Measurements from ENCODE around the gene CA10. TPM values are rescaled to one million over a fixed set of nuclear protein-coding genes. Genes with fewer than 3 reads are reported as not detected.

The CA10 gene
- total RNA-seq, 1 donor from 2014 or later: 1.3 TPM

DNA sequence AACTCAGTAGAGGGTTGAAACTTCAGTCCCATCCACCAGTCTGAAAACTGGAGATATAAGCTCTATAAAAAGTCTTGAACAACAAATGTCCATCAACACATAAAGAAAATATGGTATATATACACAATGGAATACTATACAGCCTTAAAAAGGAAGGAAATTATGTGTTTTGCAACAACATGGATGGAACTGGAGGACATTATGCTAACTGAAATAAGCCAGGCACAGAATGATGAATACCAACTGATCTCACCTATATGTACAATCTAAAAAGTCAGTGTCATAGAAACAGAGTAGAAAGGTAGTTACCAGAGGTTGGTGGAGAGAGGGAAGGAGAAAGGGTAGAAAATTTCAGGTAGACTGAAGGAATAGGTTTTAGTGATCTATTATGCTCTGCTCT lies 438.1 kb downstream of the CA10 start:
- Mint-ChIP-seq H3K4me3 (ENCODE audit: unreplicated experiment) (no peak overlapping the region), H3K4me1 (ENCODE audit: low read depth, unreplicated experiment) (no peaks in the 10 kb centered on the region), H3K9me3 (ENCODE audit: unreplicated experiment) (peaks cover 2% of the 10 kb centered on the region), H3K27me3 (ENCODE audit: unreplicated experiment) (peaks cover 1% of the 10 kb centered on the region), H3K27ac (ENCODE audit: unreplicated experiment) (no peak overlapping the region), H3K36me3 (ENCODE audit: unreplicated experiment) (no peaks in the 10 kb centered on the region)
- no peak for DNase-seq
- TF ChIP-seq, protein P1, sequence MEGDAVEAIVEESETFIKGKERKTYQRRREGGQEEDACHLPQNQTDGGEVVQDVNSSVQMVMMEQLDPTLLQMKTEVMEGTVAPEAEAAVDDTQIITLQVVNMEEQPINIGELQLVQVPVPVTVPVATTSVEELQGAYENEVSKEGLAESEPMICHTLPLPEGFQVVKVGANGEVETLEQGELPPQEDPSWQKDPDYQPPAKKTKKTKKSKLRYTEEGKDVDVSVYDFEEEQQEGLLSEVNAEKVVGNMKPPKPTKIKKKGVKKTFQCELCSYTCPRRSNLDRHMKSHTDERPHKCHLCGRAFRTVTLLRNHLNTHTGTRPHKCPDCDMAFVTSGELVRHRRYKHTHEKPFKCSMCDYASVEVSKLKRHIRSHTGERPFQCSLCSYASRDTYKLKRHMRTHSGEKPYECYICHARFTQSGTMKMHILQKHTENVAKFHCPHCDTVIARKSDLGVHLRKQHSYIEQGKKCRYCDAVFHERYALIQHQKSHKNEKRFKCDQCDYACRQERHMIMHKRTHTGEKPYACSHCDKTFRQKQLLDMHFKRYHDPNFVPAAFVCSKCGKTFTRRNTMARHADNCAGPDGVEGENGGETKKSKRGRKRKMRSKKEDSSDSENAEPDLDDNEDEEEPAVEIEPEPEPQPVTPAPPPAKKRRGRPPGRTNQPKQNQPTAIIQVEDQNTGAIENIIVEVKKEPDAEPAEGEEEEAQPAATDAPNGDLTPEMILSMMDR (IDR thresholded peaks at IDR 0.05; ENCODE audit: partially characterized antibody, unreplicated experiment): no peak

DNA sequence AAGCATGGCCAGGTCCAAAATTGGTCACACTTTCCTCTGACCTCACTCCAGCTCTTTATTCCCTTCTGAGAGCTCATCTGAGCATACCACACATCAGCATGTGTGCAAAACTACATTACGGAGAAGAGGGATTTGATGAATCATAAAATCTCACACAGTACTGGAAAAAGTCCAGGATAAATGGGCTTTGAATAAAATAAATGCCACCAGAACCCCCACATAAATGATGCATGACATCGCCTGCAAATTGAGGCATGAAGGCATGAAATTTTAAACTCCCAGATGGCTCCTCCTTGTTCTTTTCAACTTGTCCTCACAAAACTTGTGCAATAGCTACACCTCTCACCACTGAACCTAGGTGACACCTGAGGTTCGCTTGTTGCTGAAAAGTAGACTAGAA lies 439.5 kb downstream of the CA10 start:
- no peak for DNase-seq
- H3K27ac Mint-ChIP-seq (ENCODE audit: unreplicated experiment): no peak overlapping the region
- peaks cover 2% of the 10 kb centered on the region for H3K9me3 Mint-ChIP-seq (ENCODE audit: unreplicated experiment)
- no peaks in the 10 kb centered on the region for H3K36me3 Mint-ChIP-seq (ENCODE audit: unreplicated experiment)
- peaks cover 1% of the 10 kb centered on the region for H3K27me3 Mint-ChIP-seq (ENCODE audit: unreplicated experiment)
- H3K4me3 Mint-ChIP-seq (ENCODE audit: unreplicated experiment): no peak overlapping the region
- H3K4me1 Mint-ChIP-seq (ENCODE audit: low read depth, unreplicated experiment): no peaks in the 10 kb centered on the region
- TF ChIP-seq, protein P1 (IDR thresholded peaks at IDR 0.05; ENCODE audit: partially characterized antibody, unreplicated experiment): no peak

DNA sequence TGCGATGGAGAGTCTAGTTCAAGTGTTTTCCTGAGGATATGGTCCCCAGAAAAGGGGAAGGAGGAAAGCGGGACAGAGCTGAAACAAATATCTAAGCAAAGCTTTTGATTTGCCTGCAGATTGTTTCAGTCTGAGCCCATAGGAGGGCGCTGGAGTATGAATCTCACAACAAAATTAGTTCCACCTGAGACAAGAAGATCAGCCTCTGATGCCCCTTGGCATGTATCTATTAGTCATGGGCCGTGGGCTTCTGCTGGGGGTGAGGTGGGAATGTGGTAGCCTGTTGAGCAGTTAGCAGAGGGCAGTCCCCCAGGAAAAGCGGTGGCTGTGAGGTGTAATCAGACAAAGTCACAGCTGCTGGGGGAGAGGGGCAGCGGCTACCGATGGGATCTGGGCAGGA lies 446.9 kb downstream of the CA10 start:
- TF ChIP-seq, protein P1 (IDR thresholded peaks at IDR 0.05; ENCODE audit: partially characterized antibody, unreplicated experiment): no peak
- Mint-ChIP-seq H3K9me3 (ENCODE audit: unreplicated experiment) (peaks cover under 1% of the 10 kb centered on the region), H3K27ac (ENCODE audit: unreplicated experiment) (no peak overlapping the region), H3K27me3 (ENCODE audit: unreplicated experiment) (no peaks in the 10 kb centered on the region), H3K36me3 (ENCODE audit: unreplicated experiment) (no peaks in the 10 kb centered on the region), H3K4me1 (ENCODE audit: low read depth, unreplicated experiment) (peaks cover 4% of the 10 kb centered on the region), H3K4me3 (ENCODE audit: unreplicated experiment) (no peak overlapping the region)
- no peak for DNase-seq

DNA sequence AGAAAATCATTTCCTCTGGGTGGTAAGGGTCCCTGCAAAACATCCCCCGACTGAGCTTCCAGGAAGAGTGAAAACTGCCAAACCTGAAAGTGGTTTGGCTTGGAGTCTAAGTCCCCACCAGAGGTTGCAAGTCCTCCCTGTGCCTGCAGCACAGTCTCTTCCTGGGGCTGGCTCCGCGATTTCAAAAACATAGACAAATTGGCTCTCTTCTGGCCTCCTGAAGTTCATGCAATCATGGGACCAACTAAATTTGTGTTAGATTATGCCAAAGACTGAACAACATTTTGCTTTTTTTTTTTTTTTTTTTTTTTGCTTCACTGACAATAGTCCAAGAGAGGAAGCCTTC lies 447.9 kb downstream of the CA10 start:
- TF ChIP-seq, protein P1 (IDR thresholded peaks at IDR 0.05; ENCODE audit: partially characterized antibody, unreplicated experiment): no peak
- DNase-seq: no peak
- Mint-ChIP-seq H3K4me1 (ENCODE audit: low read depth, unreplicated experiment) (peaks cover 13% of the 10 kb centered on the region), H3K36me3 (ENCODE audit: unreplicated experiment) (no peaks in the 10 kb centered on the region), H3K9me3 (ENCODE audit: unreplicated experiment) (peaks cover 2% of the 10 kb centered on the region), H3K27ac (ENCODE audit: unreplicated experiment) (no peak overlapping the region), H3K4me3 (ENCODE audit: unreplicated experiment) (no peak overlapping the region), H3K27me3 (ENCODE audit: unreplicated experiment) (no peaks in the 10 kb centered on the region)

DNA sequence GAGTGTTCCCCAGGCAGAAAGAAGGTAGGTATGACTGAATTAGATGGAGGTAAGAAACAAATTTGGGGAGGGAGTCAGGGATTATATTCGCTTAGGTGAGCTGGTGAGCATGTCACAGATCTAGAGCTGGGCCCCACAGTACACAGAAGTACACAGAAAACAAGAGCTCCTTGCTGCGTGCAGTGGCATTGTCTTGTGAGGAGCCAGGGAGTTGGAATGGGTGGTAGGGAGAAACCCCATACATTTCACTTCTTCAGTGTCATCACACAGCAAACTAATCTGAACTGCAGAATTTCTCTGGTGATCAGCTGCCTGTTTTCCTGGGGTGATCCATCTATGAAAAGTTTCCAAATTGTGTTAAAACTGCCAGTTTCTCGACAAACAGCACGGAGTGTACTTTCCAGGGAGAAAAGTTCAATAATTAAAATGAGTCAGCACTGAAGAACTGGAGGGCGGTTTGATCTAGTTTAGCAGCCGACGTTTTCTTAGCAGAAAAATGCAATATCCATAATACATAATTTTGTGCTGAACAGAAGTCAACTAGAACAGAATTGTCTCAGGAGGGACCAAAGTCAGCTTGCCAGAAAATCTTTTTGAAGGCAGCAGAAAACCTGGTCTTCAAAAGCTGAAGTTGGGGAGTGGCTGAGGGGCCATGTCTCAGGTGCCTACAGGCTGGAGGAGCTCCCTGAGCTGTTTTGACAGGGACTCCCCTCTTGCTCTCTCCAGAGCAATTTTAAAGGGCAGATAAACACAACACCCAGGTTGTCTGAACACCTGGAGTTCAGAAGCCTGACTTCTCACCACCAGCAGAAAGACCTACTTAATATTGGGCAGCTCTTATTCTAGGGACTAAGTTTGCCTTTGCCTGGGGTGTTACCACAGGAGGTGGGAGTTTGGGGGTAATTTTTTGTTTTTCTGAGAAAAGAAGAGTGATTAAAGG lies 448.6 kb downstream of the CA10 start:
- H3K4me3 Mint-ChIP-seq (ENCODE audit: unreplicated experiment): no peak overlapping the region
- H3K27me3 Mint-ChIP-seq (ENCODE audit: unreplicated experiment): no peaks in the 10 kb centered on the region
- peaks cover 2% of the 10 kb centered on the region for H3K9me3 Mint-ChIP-seq (ENCODE audit: unreplicated experiment)
- no peaks in the 10 kb centered on the region for H3K36me3 Mint-ChIP-seq (ENCODE audit: unreplicated experiment)
- no peak for DNase-seq
- TF ChIP-seq, protein P1 (IDR thresholded peaks at IDR 0.05; ENCODE audit: partially characterized antibody, unreplicated experiment): no peak
- peaks cover 13% of the 10 kb centered on the region for H3K4me1 Mint-ChIP-seq (ENCODE audit: low read depth, unreplicated experiment)
- H3K27ac Mint-ChIP-seq (ENCODE audit: unreplicated experiment): no peak overlapping the region

Measured in glutamatergic neuron (in vitro differentiated cells).